Ovary (tissue), 9 donors: Measurements from ENCODE around the gene RYR2. TPM values are rescaled to one million over a fixed set of nuclear protein-coding genes. Genes with fewer than 3 reads are reported as not detected.

Source experiments
- DNase-seq, 5 donors: peaks; one replicate each; pipeline ENCODE4 v3.0.0-alpha.2; 2019 to 2020
- H3K27ac ChIP-seq, 2 donors: fragments of 200-600 bp; one replicate each; pipeline versions ENCODE4 v1.5.1 to v1.8.0; 2019 to 2022
- H3K27me3 ChIP-seq: fragments of 200-600 bp; one replicate; pipeline ENCODE4 v1.8.0; 2022
- H3K36me3 ChIP-seq: fragments of 200-600 bp; sonication (generic); one replicate; pipeline ENCODE4 v1.5.1; 2019
- H3K4me1 ChIP-seq: one replicate; pipeline ENCODE4 v1.8.1; 2013; ENCODE audit warnings: mild to moderate bottlenecking, moderate library complexity; ENCODE audit not compliant: insufficient read depth
- H3K4me3 ChIP-seq: fragments of 200-600 bp; sonication (generic); one replicate; pipeline ENCODE4 v1.5.1; 2017
- H3K9me3 ChIP-seq, 2 donors: fragments of 200-600 bp in 1 of 2; sonication (generic) in 1 of 2; one replicate each; pipeline versions ENCODE4 v1.5.1 to v1.8.1; 2013 to 2019; ENCODE audit warnings: mild to moderate bottlenecking in 1 of 2, moderate library complexity in 1 of 2
- EP300 ChIP-seq: sonication (generic); formaldehyde crosslinking; IDR thresholded peaks from one replicate; pipeline ENCODE4 v1.6.1; 2017; ENCODE audit warnings: antibody characterized with exemption
- POLR2A ChIP-seq: fragments of 450-650 bp; IDR thresholded peaks from one replicate; pipeline ENCODE4 v1.6.1; 2017; ENCODE audit warnings: antibody characterized with exemption, mild to moderate bottlenecking, moderate library complexity
- WGBS, 3 donors: extraction: QIAGEN DNeasy Blood & Tissue Kit in 1 of 3; methylation state at CpG; one replicate each; pipeline versions ENCODE4 v1.1.5 to v1.1.7; 2013 to 2017; 5-methylcytosine and 5-hydroxymethylcytosine counted together
- intact Hi-C, 4 donors: fragments of 100-400 bp; cut with DNase I; formaldehyde crosslinking; loops; one replicate each; pipeline versions ENCODE4 v1.11.0 to v1.15.1; 2022 to 2023
- polyA plus RNA-seq, 2 donors: library from polyadenylated mRNA; stranded (reverse); fragments of 200-250 nt in 1 of 2; fragments of 350-450 nt in 1 of 2; fragmentation: Illumina TruSeq in 1 of 2; extraction: RNeasy Lipid Tissue Mini Kit (QIAGEN cat#74804) in 1 of 2; gene quantifications; one replicate each; pipeline ENCODE4 v1.2.3, GENCODE V29; 2013 to 2014
- total RNA-seq, 7 donors: library from RNA; depleted of rRNA in 2 of 7; stranded (reverse); fragments of >200 nt in 2 of 7; fragmentation: NEBNext Ultra II Directional in 3 of 7; extraction: Animal tissue kit (Norgen Biotek cat#: 25700) in 3 of 7; gene quantifications; one replicate each; pipeline versions ENCODE4 v1.1.0 to v1.2.4, GENCODE V29; 2016 to 2023
- TF ChIP-seq, protein P1 (sequence below), 3 donors: fragments of 450-650 bp in 2 of 3; fragments of 200-600 bp in 1 of 3; IDR thresholded peaks; one replicate each; pipeline versions ENCODE4 v1.5.1 to v1.8.0; 2016 to 2022; ENCODE audit warnings: antibody characterized with exemption in 3 of 3, mild to moderate bottlenecking in 1 of 3
- donor health status: DM: no; HTN: no; CAD: no; lungs with moderate emphysema.
- donor health status: DM: no; HTN: no; CAD: no.
- donor health status: Bipolar disorder and iron deficiency.
- donor health status: DM: yes; HTN: yes; CAD: no.
- donor health status: DM: no; HTN: no; CAD: no.
- donor health status: DM: yes; HTN: yes; CAD: no.

The RYR2 gene
- total and polyA plus RNA-seq, 9 donors = 3.0 to 13.8 (median 5.4) TPM

DNA sequence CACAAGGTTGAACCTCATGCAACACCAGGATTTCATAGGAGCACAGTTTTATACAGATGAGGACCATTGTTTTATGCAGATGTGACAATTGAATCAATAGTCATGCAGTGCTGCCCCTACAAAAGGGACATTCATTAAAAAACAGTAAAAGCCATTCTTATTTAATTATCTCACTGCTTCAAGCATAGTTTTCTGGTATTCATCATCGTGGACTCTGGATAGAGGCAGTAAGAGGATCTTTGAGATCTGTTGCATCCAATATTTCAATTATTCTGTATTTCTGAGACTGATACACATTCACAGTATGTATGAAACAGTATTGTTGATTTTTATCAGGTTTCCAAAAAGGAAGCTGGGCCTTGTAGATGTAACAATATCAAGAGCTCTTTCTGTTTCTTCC is 237.6 kb downstream of the RYR2 start:
- Histone ChIP-seq H3K27ac (no peak overlapping the region), H3K9me3 (no peaks in the 10 kb centered on the region), H3K4me3 (no peak overlapping the region), H3K4me1 (no peaks in the 10 kb centered on the region), H3K36me3 (no peaks in the 10 kb centered on the region), H3K27me3 (no peaks in the 10 kb centered on the region)
- 84 to 97% (median 89%) methylated on average over 1 of the region's 1 CpG for whole genome bisulfite sequencing, 3 donors
- DNase-seq = no peak
- TF ChIP-seq, protein P1, sequence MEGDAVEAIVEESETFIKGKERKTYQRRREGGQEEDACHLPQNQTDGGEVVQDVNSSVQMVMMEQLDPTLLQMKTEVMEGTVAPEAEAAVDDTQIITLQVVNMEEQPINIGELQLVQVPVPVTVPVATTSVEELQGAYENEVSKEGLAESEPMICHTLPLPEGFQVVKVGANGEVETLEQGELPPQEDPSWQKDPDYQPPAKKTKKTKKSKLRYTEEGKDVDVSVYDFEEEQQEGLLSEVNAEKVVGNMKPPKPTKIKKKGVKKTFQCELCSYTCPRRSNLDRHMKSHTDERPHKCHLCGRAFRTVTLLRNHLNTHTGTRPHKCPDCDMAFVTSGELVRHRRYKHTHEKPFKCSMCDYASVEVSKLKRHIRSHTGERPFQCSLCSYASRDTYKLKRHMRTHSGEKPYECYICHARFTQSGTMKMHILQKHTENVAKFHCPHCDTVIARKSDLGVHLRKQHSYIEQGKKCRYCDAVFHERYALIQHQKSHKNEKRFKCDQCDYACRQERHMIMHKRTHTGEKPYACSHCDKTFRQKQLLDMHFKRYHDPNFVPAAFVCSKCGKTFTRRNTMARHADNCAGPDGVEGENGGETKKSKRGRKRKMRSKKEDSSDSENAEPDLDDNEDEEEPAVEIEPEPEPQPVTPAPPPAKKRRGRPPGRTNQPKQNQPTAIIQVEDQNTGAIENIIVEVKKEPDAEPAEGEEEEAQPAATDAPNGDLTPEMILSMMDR (IDR thresholded peaks at IDR 0.05) = no peak
- TF ChIP-seq EP300 = no peak
- TF ChIP-seq POLR2A = no peak
- intact Hi-C loops = no loop called here

DNA sequence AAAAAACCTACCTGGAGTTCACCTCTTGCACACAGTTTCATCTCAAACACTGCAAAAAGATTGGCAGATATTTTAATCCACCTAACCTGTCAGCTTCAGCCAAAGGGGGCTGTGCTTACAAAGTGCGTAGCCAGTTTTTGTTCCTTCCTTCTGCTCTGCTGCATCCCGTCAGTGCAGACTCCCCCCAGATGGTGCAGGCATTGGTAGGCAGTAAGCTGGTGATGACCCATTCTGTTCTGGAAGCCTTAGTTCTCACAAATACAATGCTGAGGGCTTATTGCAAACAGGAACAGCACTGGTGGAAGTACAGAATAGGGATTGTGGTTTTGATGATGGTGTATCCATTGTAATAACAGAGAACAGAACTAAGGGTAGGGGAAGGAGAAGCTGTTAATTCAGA is 239.5 kb downstream of the RYR2 start:
- intact Hi-C loops = no loop called here
- Histone ChIP-seq H3K36me3 (no peaks in the 10 kb centered on the region), H3K27ac (no peak overlapping the region), H3K9me3 (no peaks in the 10 kb centered on the region), H3K4me3 (no peak overlapping the region), H3K4me1 (no peaks in the 10 kb centered on the region), H3K27me3 (no peaks in the 10 kb centered on the region)
- WGBS, 3 donors = 89 to 98% (median 95%) methylated on average over 2 of the region's 2 CpGs
- TF ChIP-seq, protein P1 (IDR thresholded peaks at IDR 0.05) = no peak
- no peak for TF ChIP-seq POLR2A
- TF ChIP-seq EP300 = no peak
- no peak for DNase-seq

- no peaks in the 10 kb centered on the region for H3K9me3 ChIP-seq
- no peak overlapping the region for H3K4me3 ChIP-seq
- DNase-seq = no peak
- intact Hi-C loops = no loop called here
- no peaks in the 10 kb centered on the region for H3K4me1 ChIP-seq
- 34 to 51% (median 51%) methylated on average over 3 of the region's 3 CpGs for WGBS, 3 donors
- no peaks in the 10 kb centered on the region for H3K27me3 ChIP-seq
- H3K36me3 ChIP-seq = no peaks in the 10 kb centered on the region
- no peak overlapping the region for H3K27ac ChIP-seq
- TF ChIP-seq, protein P1 (IDR thresholded peaks at IDR 0.05) = no peak
Observed at GRCh38 chr1:237282208-237282783, 240.3 kb downstream of the RYR2 start.

- TF ChIP-seq, protein P1 (IDR thresholded peaks at IDR 0.05) = no peak
- TF ChIP-seq POLR2A (no peak), EP300 (no peak)
- intact Hi-C loops = no loop called here
- Histone ChIP-seq H3K36me3 (no peaks in the 10 kb centered on the region), H3K27ac (no peak overlapping the region), H3K27me3 (no peaks in the 10 kb centered on the region), H3K4me1 (no peaks in the 10 kb centered on the region), H3K9me3 (no peaks in the 10 kb centered on the region), H3K4me3 (no peak overlapping the region)
- 81 to 88% (median 85%) methylated on average over 6 of the region's 6 CpGs for WGBS, 3 donors
- DNase-seq = peak in 1 of 5 donors; percentile 16
Observed at GRCh38 chr1:237287876-237288521, 246.0 kb downstream of the RYR2 start.
